Activated effector memory CD4-positive, alpha-beta T cell treated with anti-CD3 and anti-CD28 coated beads, Interleukin-2, amount 50 U/mL, for 16 hours (primary cell): ENCODE results near the gene ALDH1L2.
A peak's percentile ranks its signal among the peaks of the same experiment; 100 is the strongest.
"Not testable (repeated sequence)": the region's sequence is repeated elsewhere in the genome, so short reads cannot be mapped to it uniquely, and the experiment has no call there.

Experiments
- DNase-seq: peaks from one replicate; pipeline ENCODE4 v3.0.0-alpha.2; 2020

ALDH1L2 gene

GRCh38 chr12:105084251-105085250 is at the start of gene ALDH1L2:
TSS of gene ALDH1L2 (minus strand) at chr12:105084458. CDS start at chr12:105084436, 22 bp downstream.
- DNase-seq, result peak; percentile 81

DNA sequence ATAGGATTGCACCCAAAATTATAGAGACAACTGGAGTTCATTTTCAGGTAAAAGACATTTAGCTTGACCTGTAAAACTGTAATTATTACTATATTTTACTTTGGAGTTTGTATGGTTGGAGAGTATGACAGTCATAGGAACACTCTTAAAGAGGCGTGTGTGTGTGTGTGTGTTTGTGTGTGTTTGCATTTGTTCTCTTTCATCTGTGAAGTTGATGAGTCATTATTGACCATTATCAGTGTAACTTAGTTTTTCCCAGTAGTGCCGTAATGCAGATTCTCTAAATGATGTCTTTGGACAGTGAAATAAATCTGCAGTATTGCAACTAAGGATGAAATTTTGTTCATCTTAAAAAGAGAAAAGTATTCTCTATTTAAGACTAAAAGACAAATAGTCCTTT is 36.3 kb upstream of the ALDH1L2 start:
- no peak for DNase-seq

GRCh38 chr12:105116969-105117368 is 32.7 kb upstream of the ALDH1L2 start:
- DNase-seq, result no peak

DNA sequence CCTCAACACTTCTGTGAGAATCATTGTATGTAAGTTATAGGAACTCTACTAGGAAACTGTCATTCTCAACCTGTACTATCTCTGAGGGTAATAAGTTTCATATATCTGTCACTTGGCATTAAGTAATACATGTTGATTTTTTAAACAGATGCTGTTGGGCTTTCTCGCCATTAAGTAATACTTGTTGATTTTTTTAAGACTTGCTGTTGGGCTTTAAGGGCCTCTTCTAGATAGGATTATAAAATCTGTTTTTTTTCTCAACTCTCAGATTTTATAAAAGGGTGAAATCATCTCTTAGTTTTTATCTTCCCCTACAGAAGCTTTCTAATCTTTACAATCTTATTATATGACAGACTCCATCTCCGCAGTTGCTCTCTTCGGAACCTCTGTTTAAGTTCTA is 28.8 kb upstream of the ALDH1L2 start:
- DNase-seq, result no peak

- no peak for DNase-seq
Measured at GRCh38 chr12:105110851-105111250, 26.6 kb upstream of the ALDH1L2 start.

GRCh38 chr12:105109465-105110212 is 25.4 kb upstream of the ALDH1L2 start:
- no peak for DNase-seq

DNA sequence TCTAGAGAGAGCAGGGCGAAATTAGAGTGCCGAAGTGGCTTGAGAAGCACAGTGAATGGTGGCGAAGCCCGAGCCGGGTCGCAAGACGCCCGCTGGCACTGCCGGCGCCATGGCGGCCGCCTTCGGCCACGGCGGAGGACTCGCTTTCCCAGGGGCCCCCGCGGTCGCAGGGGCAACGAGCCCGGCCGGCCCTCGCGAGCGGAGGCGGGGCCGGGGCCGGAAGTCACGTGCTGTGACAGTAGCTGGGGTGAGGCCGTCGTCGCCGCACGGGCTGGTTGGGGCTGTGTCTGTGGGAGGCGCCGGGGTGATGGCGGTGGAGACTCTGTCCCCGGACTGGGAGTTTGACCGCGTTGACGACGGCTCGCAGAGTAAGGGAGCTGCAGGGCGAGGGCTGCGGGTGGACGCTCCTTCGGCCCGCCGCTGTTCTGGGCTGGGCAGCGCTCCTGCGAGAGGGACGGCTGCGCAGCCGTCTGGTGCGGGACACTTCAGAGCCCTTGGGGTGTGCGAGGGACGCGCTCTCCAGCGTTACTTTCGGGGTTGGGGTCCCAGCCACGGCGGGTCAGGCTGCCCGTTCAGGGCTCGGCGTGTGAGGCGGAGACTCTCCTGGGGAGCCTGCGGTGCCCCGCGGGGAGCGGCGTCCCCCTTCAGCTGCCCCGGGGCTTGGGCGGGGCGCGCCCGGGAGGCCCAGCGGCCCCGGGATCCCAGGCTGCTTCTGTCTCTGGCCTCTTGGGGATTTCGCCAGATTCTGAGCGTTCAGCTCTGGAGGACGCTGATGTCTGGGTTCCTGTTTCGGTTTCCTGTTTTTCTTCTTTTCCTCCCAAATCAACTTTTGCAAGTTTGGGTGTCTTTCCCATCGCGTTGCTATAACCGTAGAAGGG is 23.5 kb upstream of the ALDH1L2 start, which contains the start of gene WASHC4:
TSS of gene WASHC4 (plus strand) at position 238 of the 878 bp plus-strand sequence. CDS start at position 308, 70 bp downstream.
- peak; percentile 98 for DNase-seq

DNA sequence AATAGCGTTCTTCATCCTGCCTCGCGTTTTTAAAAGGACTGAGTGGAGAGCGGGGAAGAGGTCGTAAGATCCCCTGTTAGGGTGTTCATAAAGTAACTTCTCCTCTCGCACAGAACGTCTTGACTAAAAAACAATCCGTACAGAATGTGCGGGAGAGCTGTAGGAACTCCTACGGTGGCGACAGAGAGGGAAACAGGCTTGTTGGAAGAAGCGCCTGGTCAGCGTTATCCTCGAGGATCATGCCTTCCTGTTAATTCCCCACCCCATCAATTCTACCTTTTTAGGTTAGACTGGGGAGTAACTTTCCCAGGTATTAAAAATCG is 22.9 kb upstream of the ALDH1L2 start:
- DNase-seq, result no peak

GRCh38 chr12:105106621-105107020 is 22.4 kb upstream of the ALDH1L2 start:
- DNase-seq, result no peak

- DNase-seq, result no peak
Measured at GRCh38 chr12:105104762-105105161, 20.5 kb upstream of the ALDH1L2 start.

- no peak for DNase-seq
Measured at GRCh38 chr12:105102673-105103072, 18.4 kb upstream of the ALDH1L2 start.

DNA sequence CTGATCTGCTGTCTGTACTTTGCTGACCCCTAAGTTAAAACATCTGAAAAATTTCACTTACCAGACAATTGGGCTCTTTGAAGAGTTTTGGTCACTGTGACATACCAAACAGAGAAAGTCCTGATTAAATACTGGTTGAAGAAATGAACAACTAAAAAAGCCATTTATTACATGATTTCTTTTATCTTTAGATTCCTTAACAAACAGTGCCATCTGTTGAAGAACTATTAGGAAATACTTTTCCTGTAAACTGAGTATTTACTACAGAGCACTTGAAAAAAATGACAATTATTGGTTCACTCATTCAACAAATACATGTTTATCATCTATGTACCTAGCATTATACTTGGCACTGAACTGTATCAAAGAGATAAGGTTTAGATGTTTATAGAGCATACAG is 16.7 kb upstream of the ALDH1L2 start:
- no peak for DNase-seq

DNA sequence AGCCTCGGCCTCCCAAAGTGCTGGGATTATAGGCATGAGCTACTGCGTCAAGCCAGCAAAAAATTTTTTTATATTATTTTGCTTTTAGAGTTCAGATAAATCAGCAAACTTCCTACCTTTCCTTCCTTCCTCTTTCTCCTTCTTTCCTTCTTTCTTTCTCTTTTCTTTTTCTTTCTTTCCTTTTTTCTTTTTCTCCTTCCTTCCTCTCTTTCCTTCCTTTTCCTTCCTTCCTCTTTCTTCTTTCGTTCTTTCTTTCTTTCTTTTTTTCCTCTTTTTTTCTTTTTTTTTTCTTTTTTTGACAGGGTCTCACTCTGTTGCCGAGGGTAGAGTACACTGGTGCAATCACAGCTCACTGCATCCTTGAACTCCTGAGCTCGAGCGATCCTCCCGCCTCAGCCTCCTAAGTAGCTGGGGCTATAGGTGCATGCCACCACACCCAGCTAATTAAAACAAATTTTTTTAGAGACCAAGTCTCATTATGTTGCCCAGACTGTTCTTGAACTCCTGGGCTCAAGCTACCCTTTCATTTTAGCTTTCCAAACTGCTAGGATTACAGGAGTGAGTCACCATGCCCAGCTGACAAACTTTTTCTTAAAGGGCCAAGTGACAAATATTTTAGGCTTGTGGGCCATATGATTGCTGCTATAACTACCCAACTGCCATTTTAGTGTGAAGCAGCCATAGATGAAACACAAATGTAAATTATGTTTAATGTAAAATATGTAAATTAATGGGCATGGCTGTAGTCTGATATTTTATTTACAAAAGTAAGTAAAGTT is 16.1 kb upstream of the ALDH1L2 start:
- DNase-seq, result no peak

DNA sequence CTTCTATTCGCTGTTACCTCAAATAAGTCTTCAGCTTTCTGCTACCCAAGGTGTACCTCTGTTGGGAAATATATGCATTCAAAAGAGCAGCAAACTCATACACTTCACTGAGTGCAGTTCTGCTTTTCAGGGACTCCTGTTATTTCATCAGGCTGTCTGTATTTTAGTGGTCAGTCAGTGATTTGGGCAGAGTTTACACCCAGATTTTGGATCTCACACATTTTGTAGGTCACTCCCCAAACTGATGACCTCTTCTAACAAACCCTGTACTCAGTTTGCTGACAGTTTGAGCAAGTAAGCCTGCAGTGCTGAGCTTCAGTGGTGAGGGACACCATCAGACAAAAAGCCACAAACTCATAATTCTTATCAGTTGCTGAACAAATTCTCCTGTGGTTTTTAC is 15.1 kb upstream of the ALDH1L2 start:
- DNase-seq, result no peak

DNA sequence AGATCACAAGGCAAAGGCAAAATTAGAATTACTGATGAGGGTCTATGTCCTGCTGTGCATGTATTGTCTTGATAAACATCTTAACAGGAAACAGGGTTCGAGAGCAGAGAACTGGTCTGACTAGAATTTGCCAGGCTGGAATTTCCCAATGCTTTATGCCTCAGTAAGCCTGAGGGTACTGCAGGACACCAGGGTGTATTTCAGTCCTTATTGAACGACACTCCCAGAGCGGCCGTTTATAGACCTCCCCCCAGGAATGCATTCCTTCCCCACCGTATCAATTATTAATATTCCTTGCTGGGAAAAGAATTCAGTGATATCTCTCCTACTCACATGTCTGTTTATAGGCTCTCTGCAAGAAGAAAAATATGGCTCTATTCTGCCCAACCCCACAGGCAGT is 11.1 kb upstream of the ALDH1L2 start:
- DNase-seq, result not testable (repeated sequence)

DNA sequence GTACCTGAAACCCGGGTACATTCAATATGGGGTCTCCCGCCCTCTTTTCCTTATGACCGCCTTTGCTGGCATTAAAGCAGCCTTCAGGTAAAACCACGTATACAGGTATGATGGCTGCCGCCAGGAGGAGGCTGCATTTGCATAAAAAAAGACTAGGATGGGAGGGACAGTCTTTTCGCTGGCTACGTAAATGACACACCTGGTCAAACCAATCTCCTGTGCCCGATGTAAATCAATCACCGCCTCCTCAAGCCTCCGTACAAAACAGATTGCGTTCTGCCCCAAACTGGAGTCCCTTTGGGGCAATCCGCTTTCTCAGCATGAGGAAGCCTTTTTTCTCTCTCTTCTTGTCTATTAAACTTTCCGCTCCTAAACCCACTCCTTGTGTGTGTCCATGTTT is 8.1 kb upstream of the ALDH1L2 start:
- no peak for DNase-seq

DNA sequence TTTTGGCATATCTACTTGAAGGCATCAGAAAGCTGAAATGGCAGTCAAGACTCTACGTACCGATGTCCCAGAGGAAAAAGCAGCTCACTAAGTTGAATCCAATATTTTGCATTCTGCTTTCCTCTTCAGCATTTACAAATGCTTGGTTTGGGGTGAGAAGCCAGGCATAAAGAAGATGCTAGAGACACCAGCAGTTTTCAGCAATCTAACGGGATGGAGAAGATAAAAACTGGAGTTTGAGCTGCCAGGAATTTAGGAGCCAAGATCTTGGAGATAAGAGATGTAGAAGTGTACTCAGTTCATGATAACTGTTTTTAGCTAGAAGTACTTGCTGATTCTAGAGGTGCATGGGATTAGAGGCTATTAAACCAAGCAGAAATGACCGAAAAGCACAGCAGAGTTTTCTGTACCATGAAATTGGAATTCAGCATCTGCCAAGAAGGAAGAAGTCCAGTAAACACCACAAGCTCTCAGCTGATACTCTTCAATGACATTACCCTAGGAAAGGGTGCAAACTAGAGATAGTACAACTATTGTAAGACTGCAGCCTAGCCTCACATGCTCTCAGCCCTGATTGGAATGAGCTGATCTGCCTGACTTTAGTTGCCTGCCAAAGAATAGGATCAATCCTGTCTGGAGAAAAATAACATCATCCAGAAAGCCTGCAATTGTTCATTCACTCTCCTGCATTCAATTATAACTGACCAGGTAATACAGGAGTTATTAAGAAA is 7.4 kb upstream of the ALDH1L2 start:
- no peak for DNase-seq

DNA sequence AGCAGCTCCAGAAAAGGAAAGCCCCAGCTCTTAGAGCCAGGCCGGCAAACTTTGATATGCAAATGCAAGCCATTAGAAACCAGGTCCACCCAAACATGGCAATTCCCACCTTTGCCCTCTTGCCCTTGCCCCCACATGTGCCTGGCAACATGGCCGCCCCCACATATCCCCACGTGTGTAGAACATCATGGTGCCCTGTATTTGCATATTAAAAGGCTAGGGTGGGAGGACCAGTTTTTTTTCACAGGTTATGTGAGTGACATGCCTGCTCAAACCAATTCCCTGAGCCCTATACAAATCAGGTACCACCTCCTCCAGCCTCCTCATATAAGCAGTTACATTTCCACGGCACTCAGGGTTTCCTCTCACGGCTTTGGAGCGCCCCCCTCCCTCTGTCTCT is 6.1 kb upstream of the ALDH1L2 start:
- no peak for DNase-seq

- DNase-seq, result no peak
Measured at GRCh38 chr12:105089817-105090216, 5.6 kb upstream of the ALDH1L2 start.

DNA sequence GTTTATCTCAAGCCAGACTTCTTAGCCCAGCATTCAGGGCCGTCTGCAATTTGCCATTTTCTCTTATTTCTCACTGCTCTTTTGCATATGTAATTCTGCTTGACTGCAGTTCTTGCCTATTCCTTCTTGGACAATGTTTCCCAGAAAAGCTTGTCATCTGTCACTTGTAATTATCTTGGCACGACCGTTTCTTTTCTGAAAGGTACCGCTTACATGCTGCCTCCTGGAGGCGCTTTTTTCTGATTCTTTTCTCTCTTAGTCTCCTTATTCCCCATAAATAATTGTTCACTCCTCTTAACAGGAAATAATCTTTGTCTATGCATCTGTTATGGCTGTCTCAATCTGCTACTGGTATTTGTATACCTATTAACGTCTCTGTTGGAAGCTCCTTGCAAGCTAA is 1.2 kb upstream of the ALDH1L2 start:
- no peak for DNase-seq

DNA sequence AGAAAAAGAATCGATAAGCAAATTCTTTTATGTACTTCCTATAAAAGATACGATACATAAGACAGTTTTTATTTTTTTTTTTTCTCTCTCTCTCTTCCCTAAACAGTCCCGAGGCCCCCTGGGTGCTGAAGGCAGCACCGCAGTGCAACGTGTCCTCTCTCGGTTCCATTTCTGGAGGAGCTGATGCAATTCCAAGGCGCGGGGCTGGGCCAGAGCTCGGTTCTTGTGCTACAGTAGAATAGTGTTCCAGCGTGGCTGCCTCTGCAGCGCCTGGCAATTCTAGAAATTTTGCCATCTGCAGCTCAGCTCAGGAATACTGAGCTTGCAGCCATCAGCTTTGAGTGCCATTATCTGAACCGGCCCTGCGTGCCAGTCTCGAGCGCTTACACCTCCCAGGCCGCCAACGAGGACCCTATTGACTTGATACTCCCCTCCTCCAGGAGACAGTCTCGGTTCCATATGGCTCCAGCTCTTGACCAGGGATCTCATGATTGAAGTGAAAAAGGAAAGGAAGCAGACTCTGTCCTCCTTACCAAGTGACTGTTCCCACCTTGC is 630 bp downstream of the ALDH1L2 start:
- no peak for DNase-seq
